HepG2 (cell line): ENCODE data around the gene LIMA1. TPM values are rescaled to one million over a fixed set of nuclear protein-coding genes. Genes with fewer than 3 reads are reported as not detected.

ENCODE experiments used
- ATAC-seq: fragments of 200-7000 bp; cut with Tn5 transposase; 3 replicates; pipeline ENCODE4 v1.9.1; 2020; ENCODE audit warnings: mild to moderate bottlenecking, moderate library complexity
- BruUV-seq: library from RNA; stranded (reverse); fragments of 400-500 nt; replicated peaks from 2 replicates; lab custom pipeline; 2021; lab: Mats Ljungman, UMichigan
- CTCF ChIA-PET: fragments of 300-600 bp; formaldehyde crosslinking; extraction: SDS; loops from one replicate; lab custom pipeline; 2021; ENCODE audit warnings: low total read pairs, inconsistent platforms, low intra/inter-chr PET ratio; lab: Yijun Ruan, JAX
- POLR2A ChIA-PET: fragments of 350-600 bp; sonication (Branson Sonifier 250); formaldehyde crosslinking; loops from one replicate; lab custom pipeline; 2020; ENCODE audit warnings: antibody characterized with exemption, inconsistent platforms; lab: Yijun Ruan, JAX
- DNase-seq: peaks from one replicate; pipeline ENCODE4 v3.0.0-alpha.2; 2015; ENCODE audit warnings: low spot score
- FAIRE-seq: peaks from 3 replicates; lab custom pipeline; 2011; peaks lifted over from hg19 to GRCh38; lab: Jason Lieb, UNC
- H2AFZ ChIP-seq: one replicate; pipeline ENCODE4 v1.6.1; 2011; ENCODE audit warnings: low read length, inconsistent platforms
- H3K27ac ChIP-seq: fragments of 300-600 bp; 3 replicates; pipeline ENCODE4 v1.8.0; 2011; ENCODE audit warnings: mixed run types, mild to moderate bottlenecking, mixed read lengths, low read length, inconsistent platforms; ENCODE audit not compliant: insufficient read depth; ENCODE audit errors: extremely low read length
- H3K27me3 ChIP-seq, 2 experiments: fragments of 200-600 bp in 1 of 2; 2 replicates in 1 of 2; 3 replicates in 1 of 2; pipeline versions ENCODE4 v1.6.0 to v1.8.0; 2011; ENCODE audit warnings: low read length in 2 of 2, mild to moderate bottlenecking in 2 of 2, moderate library complexity in 2 of 2, inconsistent platforms in 1 of 2; ENCODE audit not compliant: insufficient read depth in 2 of 2, control insufficient read depth in 1 of 2
- H3K36me3 ChIP-seq, 2 experiments: fragments of 200-600 bp in 1 of 2; replicated peaks in 1 of 2; 2 replicates in 1 of 2; 3 replicates in 1 of 2; pipeline versions ENCODE4 v1.5.1 to v1.8.0; 2011; ENCODE audit warnings: low read length in 2 of 2, inconsistent platforms in 1 of 2; ENCODE audit not compliant: insufficient read depth in 2 of 2, control insufficient read depth in 1 of 2
- H3K4me1 ChIP-seq: 2 replicates; pipeline ENCODE4 v1.5.1; 2012; ENCODE audit warnings: low read length, inconsistent platforms; ENCODE audit not compliant: insufficient read depth
- H3K4me2 ChIP-seq: 2 replicates; pipeline ENCODE4 v1.6.0; 2011; ENCODE audit warnings: low read depth, low read length, inconsistent platforms
- H3K4me3 ChIP-seq, 3 experiments: fragments of 200-600 bp in 1 of 3; sonication (generic), shearing (Covaris generic) in 1 of 3; replicated peaks in 1 of 3; 2 replicates each; pipeline ENCODE4 v1.5.1; 2011 to 2016; ENCODE audit warnings: low read length in 3 of 3, inconsistent platforms in 2 of 3, low read depth in 2 of 3, mild to moderate bottlenecking in 2 of 3, control low read depth in 1 of 3, mixed read lengths in 1 of 3; ENCODE audit not compliant: insufficient read depth in 1 of 3
- H3K79me2 ChIP-seq: one replicate; pipeline ENCODE4 v1.6.1; 2011; ENCODE audit warnings: low read length, inconsistent platforms; ENCODE audit not compliant: insufficient read depth
- H3K9ac ChIP-seq: 2 replicates; pipeline ENCODE4 v1.6.0; 2011; ENCODE audit warnings: mild to moderate bottlenecking, low read depth, low read length, inconsistent platforms; ENCODE audit not compliant: insufficient read depth
- H3K9me3 ChIP-seq: 2 replicates; pipeline ENCODE4 v1.5.1; 2012; ENCODE audit warnings: mild to moderate bottlenecking, low read length
- H4K20me1 ChIP-seq: 2 replicates; pipeline ENCODE4 v1.6.0; 2011; ENCODE audit warnings: inconsistent platforms, mild to moderate bottlenecking, low read length, moderate library complexity; ENCODE audit not compliant: insufficient read depth
- CREB1 ChIP-seq, 2 experiments: fragments of 450-650 bp in 1 of 2; IDR thresholded peaks; 2 replicates each; pipeline ENCODE4 v1.6.1; 2016 to 2017; ENCODE audit warnings: control low read depth in 1 of 2, mild to moderate bottlenecking in 1 of 2, missing compliant biosample characterization in 1 of 2, missing genetic modification characterization in 1 of 2
- FOSL2 ChIP-seq: sonication (generic); formaldehyde crosslinking; IDR thresholded peaks from 2 replicates; pipeline ENCODE4 v1.4.0; 2020; ENCODE audit warnings: missing genetic modification reagents
- KAT7 ChIP-seq: IDR thresholded peaks from 2 replicates; pipeline ENCODE4 v1.6.1; 2018; ENCODE audit warnings: borderline replicate concordance, missing compliant biosample characterization
- SAP130 ChIP-seq: IDR thresholded peaks from 2 replicates; pipeline ENCODE4 v1.6.1; 2016; ENCODE audit warnings: low read depth
- ZNF644 ChIP-seq: IDR thresholded peaks from 2 replicates; pipeline ENCODE4 v1.6.1; 2016; ENCODE audit warnings: low read depth
- WGBS: methylation state at CpG from one replicate; pipeline ENCODE4 v1.1.6; 2017; ENCODE audit warnings: low lambda C conversion rate; 5-methylcytosine and 5-hydroxymethylcytosine counted together
- in situ Hi-C: cut with HindIII; loops from 2 replicates; pipeline ENCODE4 v1.10.0; 2017; ENCODE audit warnings: low pct_unique_long_range_greater_than_20kb; ENCODE audit not compliant: extremely low pct_ligation_motif_present
- intact Hi-C: fragments of 100-400 bp; cut with micrococcal nuclease; formaldehyde crosslinking; loops from one replicate; pipeline ENCODE4 v1.10.0; 2022; ENCODE audit not compliant: unreplicated experiment
- polyA plus RNA-seq, 8 experiments: library from polyadenylated mRNA; depleted of rRNA in 3 of 8; stranded (reverse) in 7 of 8; unstranded in 1 of 8; fragments of >200 nt; fragmentation: Illumina TruSeq in 4 of 8; extraction: Trizol in 4 of 8; gene quantifications; 2 replicates each; pipeline versions ENCODE4 v1.2.1 to v1.2.3, GENCODE V29; 2011 to 2016; ENCODE audit warnings: low read depth in 4 of 8, missing spikeins in 1 of 8, mixed read lengths in 1 of 8; ENCODE audit not compliant: insufficient read depth in 1 of 8
- total RNA-seq, 5 experiments: library from RNA; depleted of rRNA; stranded (reverse); fragments of >200 nt; fragmentation: Illumina TruSeq; extraction: Trizol; gene quantifications; 2 replicates each; pipeline ENCODE4 v1.2.3, GENCODE V29; 2016; ENCODE audit warnings: low read depth in 1 of 5
- TF ChIP-seq, protein P1 (sequence below): sonication (generic); formaldehyde crosslinking; IDR thresholded peaks from 2 replicates; pipeline ENCODE4 v1.4.0; 2020; ENCODE audit warnings: missing genetic modification reagents

Gene LIMA1
- total and polyA plus RNA-seq, 2 of the 13 experiments (the other 11 are each of a cell fraction or from before 2014, with no cell fraction given), result 13.0 to 19.8 TPM

DNA sequence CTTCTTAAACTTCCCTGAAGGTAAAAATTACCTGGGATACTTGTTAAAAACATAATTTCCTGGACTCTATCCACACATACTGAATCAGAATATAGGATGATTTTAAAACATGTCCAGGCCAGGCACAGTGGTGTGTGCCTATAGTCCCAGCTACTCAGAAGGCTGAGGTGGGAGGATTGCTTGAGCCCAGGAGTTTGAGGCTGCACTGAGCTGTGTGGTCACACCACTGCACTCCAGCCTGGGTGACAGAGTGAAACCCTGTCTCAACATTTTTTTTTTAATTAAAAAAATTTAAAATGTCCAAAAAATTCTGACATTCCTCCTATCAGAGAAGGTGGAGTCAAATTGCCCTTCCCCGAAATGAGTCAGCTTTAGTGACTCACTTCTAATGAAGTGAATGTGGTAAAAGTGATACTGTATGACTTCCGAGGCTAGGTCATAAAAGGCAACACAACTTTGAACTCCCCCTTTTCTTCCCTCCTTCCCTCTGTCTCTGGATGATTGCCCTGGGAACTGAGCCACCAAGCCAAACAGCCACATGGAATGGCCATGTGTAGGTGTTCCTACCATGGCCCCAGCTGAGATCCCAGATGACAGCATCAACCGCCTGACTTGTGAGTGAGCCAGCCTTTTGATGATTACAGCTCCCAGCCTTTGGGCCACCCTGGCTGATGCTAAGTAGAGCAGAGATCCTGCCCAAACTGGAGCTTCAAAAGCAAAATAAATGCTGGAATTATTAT is 36.3 kb downstream of the LIMA1 start:
- Histone ChIP-seq H2AFZ (no peak overlapping the region), H3K27ac (peak overlapping the region; percentile 46), H3K4me1 (peaks cover 66% of the 10 kb centered on the region), H3K79me2 (no peaks in the 10 kb centered on the region), H3K36me3 (peaks cover 0 to 4% of the 10 kb centered on the region in 2 experiments; a peak in 2 of 5 replicates), H3K4me3 (no peak overlapping the region)
- WGBS, result 88% methylated on average over 3 of the region's 3 CpGs
- CTCF ChIA-PET, result no interaction called here
- TF ChIP-seq SAP130 (CRISPR knock-in tag), result peak; percentile 60
- no peak for TF ChIP-seq CREB1 (IDR thresholded peaks at IDR 0.05)
- TF ChIP-seq CREB1 (CRISPR knock-in tag; IDR thresholded peaks at IDR 0.05), result no peak
- TF ChIP-seq, protein P1, sequence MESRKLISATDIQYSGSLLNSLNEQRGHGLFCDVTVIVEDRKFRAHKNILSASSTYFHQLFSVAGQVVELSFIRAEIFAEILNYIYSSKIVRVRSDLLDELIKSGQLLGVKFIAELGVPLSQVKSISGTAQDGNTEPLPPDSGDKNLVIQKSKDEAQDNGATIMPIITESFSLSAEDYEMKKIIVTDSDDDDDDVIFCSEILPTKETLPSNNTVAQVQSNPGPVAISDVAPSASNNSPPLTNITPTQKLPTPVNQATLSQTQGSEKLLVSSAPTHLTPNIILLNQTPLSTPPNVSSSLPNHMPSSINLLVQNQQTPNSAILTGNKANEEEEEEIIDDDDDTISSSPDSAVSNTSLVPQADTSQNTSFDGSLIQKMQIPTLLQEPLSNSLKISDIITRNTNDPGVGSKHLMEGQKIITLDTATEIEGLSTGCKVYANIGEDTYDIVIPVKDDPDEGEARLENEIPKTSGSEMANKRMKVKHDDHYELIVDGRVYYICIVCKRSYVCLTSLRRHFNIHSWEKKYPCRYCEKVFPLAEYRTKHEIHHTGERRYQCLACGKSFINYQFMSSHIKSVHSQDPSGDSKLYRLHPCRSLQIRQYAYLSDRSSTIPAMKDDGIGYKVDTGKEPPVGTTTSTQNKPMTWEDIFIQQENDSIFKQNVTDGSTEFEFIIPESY (CRISPR knock-in tag), result 0 out of 2 replicates have a peak, but pooled peaks have one; percentile 31
- TF ChIP-seq FOSL2 (CRISPR knock-in tag), result peak; percentile 77
- TF ChIP-seq ZNF644, result peak; percentile 59; the same call in 1 of the 2 replicates
- TF ChIP-seq KAT7 (CRISPR knock-in tag), result peak; percentile 17; the same call in 1 of the 2 replicates
- TF ChIP-seq, all 625 proteins: peak for 5
- Histone ChIP-seq H3K9me3 (no peaks in the 10 kb centered on the region), H3K9ac (no peak overlapping the region), H3K27me3 (no peaks in the 10 kb centered on the region), H3K4me2 (no peak overlapping the region), H4K20me1 (no peaks in the 10 kb centered on the region)
- BruUV-seq, result no TSS peak
- intact Hi-C loops (loop anchor here (10.0 kb wide), 1 partner anchor 148 kb away; the partner anchor contains the start of gene FAM186A), in situ Hi-C loops (no loop called here)
- ATAC-seq, result no peak
- peak; percentile 59 for DNase-seq
- no peak for FAIRE-seq
- POLR2A ChIA-PET, result interaction anchor here (1.0 to 1.7 kb wide), 4 partner anchors 13 to 164 kb away, joined by 3 to 7 read pairs (median 4); partner anchors contain the start of gene LIMA1
